Stimulated activated CD8-positive, alpha-beta memory T cell treated with anti-CD3 and anti-CD28 coated beads, Interleukin-12 subunit alpha, Interleukin-12 subunit beta, amount 100 ng/mL, for 24 hours (primary cell): Measurements from ENCODE around the gene FGA.

ENCODE experiments used
- DNase-seq: peaks from one replicate; pipeline ENCODE4 v3.0.0-alpha.2; 2020; ENCODE audit errors: extremely low read depth

The FGA gene

GRCh38 chr4:154590329-154591006 is at the start of gene FGA:
TSS of gene FGA (minus strand) at chr4:154590742. CDS start at chr4:154590687, 55 bp downstream.
- DNase-seq, result no peak

- no peak for DNase-seq
Observed at GRCh38 chr4:154634058-154634457, 43.5 kb upstream of the FGA start.

DNA sequence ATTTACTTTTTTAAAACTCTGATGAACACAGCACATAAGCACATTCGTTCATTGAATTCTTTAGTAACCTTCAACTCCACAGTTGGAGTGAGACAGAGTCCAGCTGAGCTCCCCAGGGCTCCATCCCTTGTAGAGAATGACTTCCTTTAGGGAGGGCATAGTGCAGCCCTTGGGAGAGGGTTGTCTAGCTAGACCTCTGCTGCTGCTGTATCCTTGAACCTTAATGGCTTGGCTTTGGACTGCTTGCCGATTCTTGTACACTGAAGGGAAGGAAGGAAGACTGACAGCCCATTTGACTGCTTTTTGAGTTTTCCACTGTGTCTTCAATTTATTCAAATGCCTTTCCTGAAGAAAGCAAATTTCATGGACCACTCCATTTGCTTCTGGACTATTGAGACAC is 41.3 kb upstream of the FGA start:
- DNase-seq, result no peak

- no peak for DNase-seq
Observed at GRCh38 chr4:154630324-154630723, 39.8 kb upstream of the FGA start.

DNA sequence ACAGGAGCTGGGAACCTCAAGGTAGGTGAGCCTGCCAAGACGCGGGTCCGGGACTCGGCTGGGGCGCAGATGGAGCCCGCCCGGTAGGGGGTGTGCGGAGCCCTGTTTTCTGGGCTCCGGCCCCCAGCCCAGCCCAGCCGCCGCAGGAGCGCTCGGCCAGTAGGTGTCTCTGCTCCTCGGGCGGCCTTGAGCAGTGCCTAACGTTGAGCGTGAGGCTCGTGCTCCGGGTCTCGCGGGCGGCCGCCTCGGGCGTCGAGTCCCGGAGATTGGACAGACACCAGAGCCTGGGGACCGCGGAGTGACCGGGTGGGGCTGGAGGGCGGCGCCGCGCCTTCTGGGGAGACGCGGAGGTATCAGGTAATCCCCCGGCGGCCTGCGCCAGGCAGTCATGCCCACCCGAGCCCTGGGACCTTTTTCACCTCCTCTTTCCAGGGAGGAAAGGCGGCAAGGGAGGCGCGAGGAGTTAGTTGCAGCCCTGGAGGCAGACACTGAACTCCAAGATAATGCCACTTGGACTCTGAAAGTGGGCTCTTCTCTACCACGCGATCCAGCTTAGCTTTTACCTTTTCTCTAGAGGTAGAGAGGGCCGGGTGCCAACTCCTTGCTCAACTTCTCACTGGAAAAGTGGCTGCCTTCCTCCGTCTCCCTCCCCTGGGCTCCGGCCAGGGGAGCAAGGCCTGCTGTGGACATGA is 36.4 kb upstream of the FGA start:
- no peak for DNase-seq

GRCh38 chr4:154625971-154626370 is 35.4 kb upstream of the FGA start:
- DNase-seq, result no peak

DNA sequence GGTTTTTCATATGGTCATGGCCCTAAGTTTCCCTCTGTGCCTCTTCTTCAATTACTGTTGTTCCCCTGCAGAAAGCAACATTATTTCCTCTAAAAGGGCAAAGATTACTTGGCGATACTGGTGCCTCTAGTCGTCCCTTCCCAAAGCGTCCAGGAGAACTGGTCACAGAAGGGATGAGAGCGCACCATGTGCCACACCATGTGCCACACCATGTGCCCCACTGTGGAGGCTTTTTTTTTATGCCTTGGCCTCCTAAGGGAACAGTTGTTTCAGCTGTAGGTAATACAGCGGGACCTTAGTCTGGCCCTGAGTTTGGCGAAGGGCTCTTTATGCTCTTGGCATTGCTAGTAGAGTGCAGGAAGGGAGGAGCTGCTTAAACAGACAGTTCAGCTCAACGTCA is 33.5 kb upstream of the FGA start:
- DNase-seq, result no peak

DNA sequence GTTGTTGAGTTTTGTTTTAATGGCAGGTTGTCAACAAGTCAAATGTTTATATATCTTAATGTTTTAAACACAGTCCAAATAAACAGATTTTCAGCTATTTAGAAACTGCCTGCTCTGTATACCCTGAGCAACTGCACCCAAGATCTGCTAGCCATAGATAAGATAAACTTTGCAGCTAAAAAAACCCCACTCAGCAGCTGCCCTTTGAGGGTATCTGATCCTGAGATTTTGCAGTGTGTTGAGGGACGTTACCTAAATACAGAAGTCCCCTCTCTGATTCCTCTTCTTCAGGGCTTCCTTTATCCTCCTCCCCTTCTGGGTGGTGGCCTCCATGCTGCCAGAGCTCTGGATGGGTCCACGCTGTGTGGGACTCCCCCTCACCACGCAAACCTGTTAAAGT is 32.9 kb upstream of the FGA start:
- no peak for DNase-seq

DNA sequence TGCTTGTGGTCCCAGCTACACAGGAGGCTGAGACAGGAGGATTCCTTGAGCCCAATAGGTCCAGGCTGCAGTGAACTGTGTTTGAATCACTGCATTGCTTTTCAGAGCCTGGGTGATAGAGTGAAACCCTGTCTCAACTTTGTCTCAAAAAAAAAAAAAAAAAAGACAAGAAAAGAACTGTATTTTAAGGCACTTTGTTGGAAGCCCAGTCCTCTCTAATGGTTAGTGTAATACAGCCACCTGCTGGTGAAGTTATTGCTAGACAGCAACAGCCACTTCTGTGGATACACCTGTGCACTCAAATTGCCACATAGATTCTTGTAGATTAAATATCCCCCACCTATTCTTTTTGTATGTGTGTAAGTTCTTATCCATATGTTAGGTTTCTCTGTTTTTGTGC is 32.1 kb upstream of the FGA start:
- no peak for DNase-seq

GRCh38 chr4:154620111-154620510 is 29.6 kb upstream of the FGA start:
- no peak for DNase-seq

GRCh38 chr4:154618708-154619315 is 28.3 kb upstream of the FGA start:
- no peak for DNase-seq

DNA sequence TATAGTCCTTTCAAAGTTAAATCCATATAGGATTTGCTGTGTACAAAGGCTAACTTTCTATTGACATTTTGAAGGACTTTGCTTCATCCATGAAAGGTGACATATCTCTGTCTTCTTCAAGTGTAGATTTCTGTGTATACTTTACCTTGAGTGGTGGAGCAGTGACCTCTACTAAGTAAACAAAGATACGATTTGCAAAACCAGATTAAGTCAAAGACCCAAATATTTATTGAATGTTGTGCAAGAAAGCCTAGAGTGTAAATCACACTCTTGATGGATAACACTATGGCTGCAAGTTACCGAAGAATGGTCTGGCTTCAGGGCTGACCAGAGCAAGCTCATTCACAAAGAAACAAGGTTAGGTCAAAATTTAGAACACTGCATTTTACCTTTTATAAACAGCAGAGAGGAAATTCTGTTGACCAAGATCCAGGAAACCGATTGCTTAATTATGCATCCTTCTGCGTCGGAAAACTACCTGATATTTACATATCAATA is 27.3 kb upstream of the FGA start:
- DNase-seq, result no peak

DNA sequence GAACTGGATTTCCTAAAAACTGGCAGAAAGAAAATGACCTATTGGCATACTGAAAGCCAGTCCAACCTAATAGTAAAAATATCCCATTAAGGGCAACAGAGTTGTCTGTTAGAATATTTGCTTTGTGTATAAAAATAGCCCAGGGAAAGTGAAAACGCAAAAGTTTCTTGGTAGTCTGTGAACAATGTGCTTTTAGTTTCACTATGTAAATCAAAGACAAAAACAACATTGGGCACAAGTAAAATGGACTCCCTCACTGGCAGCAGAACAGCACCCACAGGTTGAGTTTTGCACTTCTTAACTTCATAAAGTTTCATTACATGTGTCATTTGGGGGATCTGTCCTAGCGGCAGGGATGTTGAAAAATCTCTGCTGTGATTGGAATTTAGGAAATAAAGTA is 26.2 kb upstream of the FGA start:
- DNase-seq, result no peak

DNA sequence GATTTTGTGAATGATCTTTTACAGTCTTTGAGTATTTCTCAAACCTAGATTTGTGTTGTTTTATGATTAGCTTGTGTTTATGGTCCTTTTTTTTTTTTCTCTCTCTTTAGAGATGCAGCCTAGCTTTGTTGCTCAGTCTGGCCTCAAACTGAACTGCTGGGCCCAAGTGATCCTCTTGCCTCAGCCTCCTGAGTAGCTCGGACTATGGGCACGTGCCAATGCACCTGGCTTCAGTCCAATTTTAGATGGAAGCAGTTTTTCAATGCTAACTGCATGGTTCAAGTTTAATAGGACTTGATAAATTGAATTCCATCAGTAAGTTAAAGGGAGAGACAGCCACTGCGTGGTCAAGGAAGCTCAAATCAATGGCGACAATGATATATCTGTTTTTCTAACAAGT is 25.7 kb upstream of the FGA start:
- no peak for DNase-seq

DNA sequence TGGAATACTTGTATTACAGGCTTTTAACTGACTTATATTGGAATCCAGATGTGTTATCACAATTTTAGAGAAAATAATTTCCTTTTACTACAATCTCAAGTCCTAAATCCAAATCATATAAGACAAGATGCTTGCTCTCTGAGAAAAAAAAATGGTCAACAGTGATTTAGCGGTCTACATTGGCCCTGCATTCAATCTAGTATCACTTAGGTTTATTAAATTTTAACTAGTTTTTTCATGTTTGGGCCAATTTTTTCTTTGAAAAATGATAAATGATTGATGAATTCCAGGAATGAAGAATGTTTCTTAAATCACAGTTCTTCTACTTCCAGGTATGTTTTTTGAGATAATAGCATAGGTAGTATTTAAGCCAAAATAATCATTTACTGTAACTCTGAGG is 24.7 kb upstream of the FGA start:
- DNase-seq, result no peak

DNA sequence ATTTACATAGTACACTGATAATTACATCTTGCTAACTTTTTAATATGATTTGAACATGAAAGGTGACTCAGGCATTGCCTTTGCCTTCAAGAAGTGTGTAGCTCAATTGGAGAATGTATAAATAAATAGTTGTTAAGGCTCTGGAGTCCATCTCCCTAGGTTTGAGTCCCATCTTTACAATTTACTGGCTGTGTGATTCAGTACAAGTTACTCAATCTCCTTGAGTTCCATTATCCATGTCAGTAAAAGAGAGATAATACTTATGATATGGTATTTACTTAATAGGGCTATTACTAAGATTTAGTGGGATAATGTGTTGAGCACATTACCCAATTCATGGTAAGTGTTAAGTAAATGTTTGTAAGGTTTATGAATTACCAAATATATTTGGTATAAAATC is 23.8 kb upstream of the FGA start:
- no peak for DNase-seq

DNA sequence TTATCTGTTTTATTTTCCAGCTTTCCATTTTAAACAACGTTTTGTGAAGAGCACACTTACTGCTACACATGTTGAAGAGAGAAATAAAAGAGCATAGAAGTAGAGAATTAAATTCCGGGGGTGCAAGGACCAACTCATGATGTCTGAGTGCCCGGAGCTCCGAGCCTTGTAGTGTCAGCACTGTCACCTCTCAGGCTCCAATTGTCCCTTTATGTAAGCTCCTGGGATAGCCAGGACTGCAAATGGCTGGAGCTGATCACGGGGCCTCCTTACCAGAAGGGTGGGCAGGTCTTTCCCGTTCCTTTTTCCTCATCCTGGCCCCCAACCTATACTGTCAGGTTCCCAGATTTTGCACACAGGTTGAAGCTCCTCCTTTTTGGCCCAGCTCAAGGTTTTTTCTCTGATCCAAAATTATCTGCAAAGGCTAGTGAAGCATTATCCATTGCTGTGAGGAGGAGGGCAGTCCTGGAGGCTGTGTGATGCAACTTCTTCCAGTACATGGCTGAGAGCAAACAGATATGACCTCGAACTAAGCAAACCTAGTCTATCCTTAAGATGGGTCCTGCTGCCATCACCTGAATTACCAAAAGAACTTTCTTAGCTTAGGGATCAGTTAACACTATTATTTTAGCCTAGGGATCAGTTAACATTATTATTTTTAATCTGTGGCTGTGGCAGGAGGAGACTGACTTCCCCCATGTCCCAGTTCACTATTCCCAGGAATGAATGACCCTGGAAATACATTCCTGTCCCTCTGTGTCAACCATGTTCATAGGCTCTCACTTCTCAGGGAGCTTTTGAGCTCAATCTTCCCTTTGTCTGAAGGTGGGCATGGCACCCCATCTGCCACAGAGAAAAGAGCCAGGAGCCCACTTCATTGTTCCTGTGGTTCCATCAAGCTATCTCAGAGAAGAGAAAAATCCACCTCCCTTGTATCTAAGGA is 22.2 kb upstream of the FGA start, which contains the start of gene FGG:
FGG (minus strand) TSS at position 185 of the 943 bp plus-strand sequence; CDS start at position 138, 47 bp downstream.
- no peak for DNase-seq

DNA sequence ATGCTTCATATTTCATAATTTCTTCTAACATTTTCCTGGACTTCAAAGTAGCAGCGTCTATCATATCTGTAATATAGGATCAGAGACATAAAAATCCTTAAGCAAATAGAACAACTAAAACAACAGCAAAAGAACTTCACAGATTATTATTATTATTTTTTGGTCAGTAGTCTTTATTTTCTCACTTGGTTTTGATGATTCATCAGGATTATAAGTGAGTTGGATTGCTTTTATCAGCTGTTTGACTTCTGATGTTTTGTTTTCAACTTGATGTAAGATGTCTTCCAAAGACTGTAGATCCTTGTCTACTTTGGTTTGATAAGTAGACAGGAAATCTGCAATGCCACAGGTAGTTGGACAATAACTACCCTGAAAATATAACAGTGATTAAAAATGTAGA is 21.3 kb upstream of the FGA start:
- DNase-seq, result no peak

DNA sequence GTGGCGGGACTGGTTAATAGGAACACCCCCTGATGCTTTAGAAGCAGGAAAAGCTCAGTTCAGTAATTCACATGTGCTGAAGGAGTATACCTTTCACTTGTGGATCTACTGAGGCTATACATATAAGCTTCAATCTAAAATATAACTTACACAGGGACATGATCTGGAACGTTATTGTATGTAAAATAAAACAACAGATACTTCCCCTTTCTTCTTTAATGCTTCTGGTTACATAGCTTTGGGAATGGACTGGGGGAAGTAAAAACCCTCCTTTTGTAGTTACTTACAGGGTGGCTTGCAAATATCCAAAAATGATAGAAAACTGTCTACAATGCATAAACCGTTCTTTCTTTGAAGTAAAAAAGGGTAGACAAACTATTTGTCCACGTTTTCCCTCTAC is 20.0 kb upstream of the FGA start:
- DNase-seq, result no peak

- DNase-seq, result no peak
Observed at GRCh38 chr4:154609532-154609931, 19.0 kb upstream of the FGA start.

- DNase-seq, result no peak
Observed at GRCh38 chr4:154608361-154609252, 18.1 kb upstream of the FGA start.
